ENCODE measurements around the gene NETO1.
A peak's percentile ranks its signal among the peaks of the same experiment; 100 is the strongest.

Gene NETO1

GRCh38 chr18:72867746-72868584, at the start of gene NETO1:
Gene NETO1 (minus strand): TSS chr18:72867987. CDS start chr18:72867291, 696 bp downstream.
- no peak for TF ChIP-seq CTCF (IDR thresholded peaks at IDR 0.05; ENCODE audit: extremely low read depth, missing control alignments)
- DNase-seq (ENCODE audit: low spot score), result peak; percentile 48

- no peak for TF ChIP-seq CTCF (IDR thresholded peaks at IDR 0.05; ENCODE audit: extremely low read depth, missing control alignments)
- no peak for DNase-seq (ENCODE audit: low spot score)
Observed at GRCh38 chr18:72910045-72910444, 42.3 kb upstream of the NETO1 start.

- no peak for DNase-seq (ENCODE audit: low spot score)
- TF ChIP-seq CTCF (IDR thresholded peaks at IDR 0.05; ENCODE audit: extremely low read depth, missing control alignments), result no peak
Observed at GRCh38 chr18:72908181-72908580, 40.4 kb upstream of the NETO1 start.

GRCh38 chr18:72903033-72903432, 35.2 kb upstream of the NETO1 start:
- TF ChIP-seq CTCF (IDR thresholded peaks at IDR 0.05; ENCODE audit: extremely low read depth, missing control alignments), result no peak

GRCh38 chr18:72899338-72899737, 31.6 kb upstream of the NETO1 start:
- DNase-seq (ENCODE audit: low spot score), result no peak
- TF ChIP-seq CTCF (IDR thresholded peaks at IDR 0.05; ENCODE audit: extremely low read depth, missing control alignments), result no peak

More at GRCh38 chr18:72903033-72903432, 35.2 kb upstream of the NETO1 start:
- DNase-seq (ENCODE audit: low spot score), result no peak

- no peak for TF ChIP-seq CTCF (IDR thresholded peaks at IDR 0.05; ENCODE audit: extremely low read depth, missing control alignments)
- no peak for DNase-seq (ENCODE audit: low spot score)
Observed at GRCh38 chr18:72898870-72899269, 31.1 kb upstream of the NETO1 start.

GRCh38 chr18:72895548-72895947, 27.8 kb upstream of the NETO1 start:
- DNase-seq (ENCODE audit: low spot score), result no peak
- no peak for TF ChIP-seq CTCF (IDR thresholded peaks at IDR 0.05; ENCODE audit: extremely low read depth, missing control alignments)

Data from GM20000 (cell line).